Measurements from ENCODE around the gene FAR2. TPM values are rescaled to one million over a fixed set of nuclear protein-coding genes. Genes with fewer than 3 reads are reported as not detected.

The FAR2 gene
- total RNA-seq, 1 donor from 2014 or later: 19.5 TPM

DNA sequence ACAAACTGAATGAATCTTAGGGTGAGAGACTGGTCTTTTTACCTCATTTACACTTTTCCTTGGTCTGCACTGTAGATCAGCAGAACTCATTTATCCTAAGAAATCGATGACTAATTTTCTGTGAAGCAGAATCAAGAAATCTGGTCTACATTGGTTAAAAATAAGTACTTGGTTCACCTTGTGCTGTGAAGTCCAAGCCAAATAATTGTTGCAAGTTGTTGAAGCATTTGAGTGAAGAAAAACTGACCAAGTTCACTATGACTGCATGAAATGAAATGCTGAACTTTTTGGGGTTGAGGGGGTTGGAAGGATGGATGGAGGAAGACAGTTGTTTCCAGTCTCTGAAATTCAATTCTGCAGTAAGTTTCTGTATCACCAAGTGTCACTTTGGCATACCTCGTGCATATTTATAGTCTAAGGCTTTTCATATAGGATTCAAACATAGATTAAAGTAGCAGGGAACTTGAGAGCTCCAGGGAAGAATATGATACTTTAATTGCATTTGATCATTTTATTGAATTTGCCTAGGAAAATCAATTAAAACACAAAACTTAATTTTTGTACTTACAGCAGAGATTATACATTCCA, 75.0 kb downstream of the FAR2 start:
- Histone ChIP-seq H3K9ac (no peak overlapping the region), H3K4me2 (no peak overlapping the region), H4K20me1 (ENCODE audit: low read depth) (no peaks in the 10 kb centered on the region), H3K4me3 (no peak overlapping the region), H3K27me3 (no peaks in the 10 kb centered on the region), H3K4me1 (no peaks in the 10 kb centered on the region), H2AFZ (replicated peaks) (no peak overlapping the region), H3K79me2 (ENCODE audit: low read depth) (no peaks in the 10 kb centered on the region), H3K36me3 (no peaks in the 10 kb centered on the region), H3F3A (ENCODE audit: low read depth) (peaks cover 5% of the 10 kb centered on the region), H3K27ac (no peak overlapping the region), H3K9me3 (ENCODE audit: low read depth) (no peaks in the 10 kb centered on the region)
- H3K27me3 Mint-ChIP-seq (ENCODE audit: insufficient read depth, low read depth): no peaks in the 10 kb centered on the region
- TF ChIP-seq, protein P1, sequence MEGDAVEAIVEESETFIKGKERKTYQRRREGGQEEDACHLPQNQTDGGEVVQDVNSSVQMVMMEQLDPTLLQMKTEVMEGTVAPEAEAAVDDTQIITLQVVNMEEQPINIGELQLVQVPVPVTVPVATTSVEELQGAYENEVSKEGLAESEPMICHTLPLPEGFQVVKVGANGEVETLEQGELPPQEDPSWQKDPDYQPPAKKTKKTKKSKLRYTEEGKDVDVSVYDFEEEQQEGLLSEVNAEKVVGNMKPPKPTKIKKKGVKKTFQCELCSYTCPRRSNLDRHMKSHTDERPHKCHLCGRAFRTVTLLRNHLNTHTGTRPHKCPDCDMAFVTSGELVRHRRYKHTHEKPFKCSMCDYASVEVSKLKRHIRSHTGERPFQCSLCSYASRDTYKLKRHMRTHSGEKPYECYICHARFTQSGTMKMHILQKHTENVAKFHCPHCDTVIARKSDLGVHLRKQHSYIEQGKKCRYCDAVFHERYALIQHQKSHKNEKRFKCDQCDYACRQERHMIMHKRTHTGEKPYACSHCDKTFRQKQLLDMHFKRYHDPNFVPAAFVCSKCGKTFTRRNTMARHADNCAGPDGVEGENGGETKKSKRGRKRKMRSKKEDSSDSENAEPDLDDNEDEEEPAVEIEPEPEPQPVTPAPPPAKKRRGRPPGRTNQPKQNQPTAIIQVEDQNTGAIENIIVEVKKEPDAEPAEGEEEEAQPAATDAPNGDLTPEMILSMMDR (IDR thresholded peaks at IDR 0.05): no peak
- TF ChIP-seq EZH2phosphoT487 (IDR thresholded peaks at IDR 0.05): no peak
- TF ChIP-seq EZH2 (IDR thresholded peaks at IDR 0.05): no peak
- H3K36me3 Mint-ChIP-seq: no peaks in the 10 kb centered on the region
- no peak for DNase-seq (ENCODE audit: low spot score)
- no peak overlapping the region for H3K4me3 Mint-ChIP-seq
- no peaks in the 10 kb centered on the region for H3K4me1 Mint-ChIP-seq
- peaks cover 3% of the 10 kb centered on the region for H3K9me3 Mint-ChIP-seq
- no peak overlapping the region for H3K27ac Mint-ChIP-seq

DNA sequence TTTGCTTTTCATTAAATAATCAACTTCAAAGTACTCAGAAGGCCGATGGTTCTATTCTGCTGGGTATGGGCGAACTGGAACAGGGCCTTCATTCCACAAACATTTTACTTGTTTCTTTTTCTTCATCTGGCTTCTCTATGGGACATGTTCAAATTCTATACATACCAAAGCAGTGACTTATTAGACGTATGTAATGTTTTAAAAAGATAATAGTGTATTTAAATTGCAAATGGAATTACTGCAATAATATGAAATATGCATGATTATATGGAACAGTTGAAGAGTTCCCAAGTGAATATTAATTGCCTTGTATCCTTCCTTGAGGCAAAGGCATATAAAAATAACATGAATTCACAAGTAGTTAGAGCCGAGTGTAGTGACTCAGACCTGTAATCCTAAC, 75.5 kb downstream of the FAR2 start:
- Histone ChIP-seq H3F3A (ENCODE audit: low read depth) (peaks cover 5% of the 10 kb centered on the region), H3K79me2 (ENCODE audit: low read depth) (no peaks in the 10 kb centered on the region), H3K4me1 (no peaks in the 10 kb centered on the region), H3K4me3 (no peak overlapping the region), H3K36me3 (no peaks in the 10 kb centered on the region), H3K27me3 (no peaks in the 10 kb centered on the region), H4K20me1 (ENCODE audit: low read depth) (no peaks in the 10 kb centered on the region), H2AFZ (replicated peaks) (no peak overlapping the region), H3K9me3 (ENCODE audit: low read depth) (no peaks in the 10 kb centered on the region), H3K9ac (no peak overlapping the region), H3K27ac (no peak overlapping the region), H3K4me2 (no peak overlapping the region)
- Mint-ChIP-seq H3K9me3 (peaks cover 3% of the 10 kb centered on the region), H3K4me3 (no peak overlapping the region), H3K36me3 (no peaks in the 10 kb centered on the region), H3K27me3 (ENCODE audit: insufficient read depth, low read depth) (no peaks in the 10 kb centered on the region), H3K4me1 (no peaks in the 10 kb centered on the region), H3K27ac (no peak overlapping the region)
- TF ChIP-seq, protein P1 (IDR thresholded peaks at IDR 0.05): no peak
- no peak for TF ChIP-seq EZH2 (IDR thresholded peaks at IDR 0.05)
- TF ChIP-seq EZH2phosphoT487 (IDR thresholded peaks at IDR 0.05): no peak
- no peak for DNase-seq (ENCODE audit: low spot score)

DNA sequence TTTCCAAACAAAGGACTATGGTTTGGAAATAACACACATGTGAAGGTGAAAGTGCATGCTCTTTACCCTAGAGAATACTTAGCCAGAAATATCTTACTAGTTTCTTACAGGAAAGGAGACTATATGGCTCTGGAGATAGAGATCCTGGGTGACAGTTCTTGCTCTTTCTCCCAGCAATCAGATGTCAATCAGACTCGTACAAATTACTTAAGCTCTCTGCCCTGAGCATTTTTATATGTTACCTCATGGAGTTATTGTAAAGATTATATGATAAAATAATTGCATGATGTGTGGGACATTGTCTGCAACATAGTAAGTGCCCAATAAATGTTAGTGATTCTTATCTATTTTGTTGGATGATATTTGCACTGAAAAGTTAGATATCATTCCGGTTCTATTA, 76.8 kb downstream of the FAR2 start:
- H3K4me2 ChIP-seq: no peak overlapping the region
- no peak for DNase-seq (ENCODE audit: low spot score)
- no peaks in the 10 kb centered on the region for H3K27me3 ChIP-seq
- H4K20me1 ChIP-seq (ENCODE audit: low read depth): no peaks in the 10 kb centered on the region
- H3K4me1 ChIP-seq: no peaks in the 10 kb centered on the region
- H3K36me3 Mint-ChIP-seq: no peaks in the 10 kb centered on the region
- H3K27ac ChIP-seq: no peak overlapping the region
- no peaks in the 10 kb centered on the region for H3K79me2 ChIP-seq (ENCODE audit: low read depth)
- H3K36me3 ChIP-seq: no peaks in the 10 kb centered on the region
- H3K9ac ChIP-seq: no peak overlapping the region
- TF ChIP-seq EZH2 (IDR thresholded peaks at IDR 0.05) (no peak), EZH2phosphoT487 (IDR thresholded peaks at IDR 0.05) (no peak)
- TF ChIP-seq, protein P1 (IDR thresholded peaks at IDR 0.05): no peak
- H3K9me3 ChIP-seq (ENCODE audit: low read depth): no peaks in the 10 kb centered on the region
- H3F3A ChIP-seq (ENCODE audit: low read depth): peaks cover 5% of the 10 kb centered on the region
- no peak overlapping the region for H3K4me3 Mint-ChIP-seq
- H3K4me1 Mint-ChIP-seq: no peaks in the 10 kb centered on the region
- H3K27me3 Mint-ChIP-seq (ENCODE audit: insufficient read depth, low read depth): no peaks in the 10 kb centered on the region
- H2AFZ ChIP-seq (replicated peaks): no peak overlapping the region
- no peak overlapping the region for H3K4me3 ChIP-seq
- no peak overlapping the region for H3K27ac Mint-ChIP-seq
- peaks cover 3% of the 10 kb centered on the region for H3K9me3 Mint-ChIP-seq

Data from neural progenitor cell (in vitro differentiated cells).